ENCODE data around the gene TTC28.

The TTC28 gene

GRCh38 chr22:28247136-28247535 is 432.5 kb downstream of the TTC28 start:
- Histone ChIP-seq H3K9ac (ENCODE audit: low read depth in 1 of 2, low read length in 2 of 2) (no peak overlapping the region), H3K4me1 (ENCODE audit: control insufficient read depth in 2 of 2, insufficient read depth in 2 of 2, low read length in 2 of 2) (peaks cover 3 to 7% of the 10 kb centered on the region in 2 donors), H3K4me3 (ENCODE audit: low read length in 2 of 2) (no peak overlapping the region), H3K9me3 (ENCODE audit: control insufficient read depth in 2 of 2, low read length in 2 of 2) (no peaks in the 10 kb centered on the region), H3K27me3 (ENCODE audit: control insufficient read depth in 2 of 2, insufficient read depth in 2 of 2, low read length in 2 of 2) (no peaks in the 10 kb centered on the region), H3K36me3 (ENCODE audit: control insufficient read depth in 2 of 2, insufficient read depth in 2 of 2, low read length in 2 of 2) (no peaks in the 10 kb centered on the region), H3K27ac (ENCODE audit: low read depth in 2 of 2, low read length in 2 of 2) (no peak overlapping the region)

DNA sequence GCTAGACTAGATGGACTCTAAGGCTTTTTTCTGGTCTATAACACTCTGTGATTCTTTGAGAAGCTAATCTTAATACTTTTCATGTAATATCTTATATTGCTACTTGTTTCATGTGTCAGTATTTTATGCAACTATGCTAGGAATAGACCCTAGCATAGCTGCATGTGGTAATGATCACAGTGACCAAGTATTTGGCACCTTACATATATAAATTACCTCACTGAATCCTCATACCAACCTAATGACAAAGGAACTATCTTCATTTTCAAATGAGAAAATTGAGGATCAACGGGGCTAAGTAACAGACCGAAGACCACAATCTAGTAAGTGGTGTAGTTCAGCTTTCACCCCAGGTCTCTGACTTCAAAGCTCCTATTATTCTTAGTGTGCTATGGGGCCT is 433.2 kb downstream of the TTC28 start:
- H3K9me3 ChIP-seq (ENCODE audit: control insufficient read depth in 2 of 2, low read length in 2 of 2), result no peaks in the 10 kb centered on the region
- H3K27ac ChIP-seq (ENCODE audit: low read depth in 2 of 2, low read length in 2 of 2), result no peak overlapping the region
- H3K36me3 ChIP-seq (ENCODE audit: control insufficient read depth in 2 of 2, insufficient read depth in 2 of 2, low read length in 2 of 2), result no peaks in the 10 kb centered on the region

GRCh38 chr22:28245579-28246224 is 433.9 kb downstream of the TTC28 start:
- H3K9me3 ChIP-seq (ENCODE audit: control insufficient read depth in 2 of 2, low read length in 2 of 2), result no peaks in the 10 kb centered on the region
- no peaks in the 10 kb centered on the region for H3K36me3 ChIP-seq (ENCODE audit: control insufficient read depth in 2 of 2, insufficient read depth in 2 of 2, low read length in 2 of 2)
- H3K27me3 ChIP-seq (ENCODE audit: control insufficient read depth in 2 of 2, insufficient read depth in 2 of 2, low read length in 2 of 2), result no peaks in the 10 kb centered on the region
- no peak overlapping the region for H3K27ac ChIP-seq (ENCODE audit: low read depth in 2 of 2, low read length in 2 of 2)
- no peak overlapping the region for H3K9ac ChIP-seq (ENCODE audit: low read depth in 1 of 2, low read length in 2 of 2)
- H3K4me1 ChIP-seq (ENCODE audit: control insufficient read depth in 2 of 2, insufficient read depth in 2 of 2, low read length in 2 of 2), result peaks cover 3 to 7% of the 10 kb centered on the region in 2 donors
- no peak overlapping the region for H3K4me3 ChIP-seq (ENCODE audit: low read length in 2 of 2)

More for the DNA sequence above, 433.2 kb downstream of the TTC28 start:
- Histone ChIP-seq H3K9ac (ENCODE audit: low read depth in 1 of 2, low read length in 2 of 2) (no peak overlapping the region), H3K4me1 (ENCODE audit: control insufficient read depth in 2 of 2, insufficient read depth in 2 of 2, low read length in 2 of 2) (peaks cover 3 to 7% of the 10 kb centered on the region in 2 donors), H3K27me3 (ENCODE audit: control insufficient read depth in 2 of 2, insufficient read depth in 2 of 2, low read length in 2 of 2) (no peaks in the 10 kb centered on the region), H3K4me3 (ENCODE audit: low read length in 2 of 2) (no peak overlapping the region)

DNA sequence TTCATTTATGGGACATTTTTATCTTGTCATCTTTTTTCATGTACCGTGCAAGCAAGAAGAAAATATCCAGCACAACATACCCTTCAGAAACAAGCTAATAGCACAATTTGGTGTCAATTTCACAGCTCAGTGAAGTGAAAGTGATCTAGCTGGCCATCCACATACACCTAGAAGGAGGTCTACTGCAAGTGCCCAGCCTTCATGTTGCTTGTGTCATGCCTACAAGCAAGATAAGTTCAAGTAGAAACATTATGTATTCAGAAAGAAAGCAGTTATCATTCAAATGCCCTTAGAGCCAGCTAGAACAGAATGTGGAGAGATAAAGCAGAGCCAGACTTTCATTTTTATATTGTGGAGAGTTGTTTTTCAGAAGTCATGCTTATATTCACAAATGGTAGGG is 434.9 kb downstream of the TTC28 start:
- H3K9me3 ChIP-seq (ENCODE audit: control insufficient read depth in 2 of 2, low read length in 2 of 2), result no peaks in the 10 kb centered on the region
- H3K9ac ChIP-seq (ENCODE audit: low read depth in 1 of 2, low read length in 2 of 2), result no peak overlapping the region
- H3K4me3 ChIP-seq (ENCODE audit: low read length in 2 of 2), result no peak overlapping the region
- peaks cover 3 to 7% of the 10 kb centered on the region in 2 donors for H3K4me1 ChIP-seq (ENCODE audit: control insufficient read depth in 2 of 2, insufficient read depth in 2 of 2, low read length in 2 of 2)
- no peaks in the 10 kb centered on the region for H3K27me3 ChIP-seq (ENCODE audit: control insufficient read depth in 2 of 2, insufficient read depth in 2 of 2, low read length in 2 of 2)
- no peaks in the 10 kb centered on the region for H3K36me3 ChIP-seq (ENCODE audit: control insufficient read depth in 2 of 2, insufficient read depth in 2 of 2, low read length in 2 of 2)
- H3K27ac ChIP-seq (ENCODE audit: low read depth in 2 of 2, low read length in 2 of 2), result no peak overlapping the region

DNA sequence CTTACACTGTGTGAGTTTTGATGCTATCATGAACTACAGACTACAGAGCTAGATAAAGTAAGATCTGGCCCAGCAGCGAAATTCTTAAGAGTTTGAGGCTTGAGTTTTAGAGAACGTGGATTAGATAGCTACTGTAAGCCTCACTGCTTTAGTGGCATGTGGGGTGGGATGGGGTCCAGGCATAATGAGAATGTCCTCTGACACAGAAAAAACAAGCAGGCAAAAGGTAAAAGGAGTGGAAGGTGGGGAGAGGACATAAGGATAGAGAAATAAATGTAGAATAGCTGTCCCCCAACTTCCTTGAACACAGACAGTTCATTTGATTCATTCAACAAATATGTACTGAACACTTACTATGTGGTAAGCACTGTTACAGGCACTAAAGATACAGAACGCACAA is 436.1 kb downstream of the TTC28 start:
- H3K4me3 ChIP-seq (ENCODE audit: low read length in 2 of 2), result no peak overlapping the region
- H3K27ac ChIP-seq (ENCODE audit: low read depth in 2 of 2, low read length in 2 of 2), result no peak overlapping the region
- no peak overlapping the region for H3K9ac ChIP-seq (ENCODE audit: low read depth in 1 of 2, low read length in 2 of 2)
- H3K36me3 ChIP-seq (ENCODE audit: control insufficient read depth in 2 of 2, insufficient read depth in 2 of 2, low read length in 2 of 2), result no peaks in the 10 kb centered on the region
- H3K27me3 ChIP-seq (ENCODE audit: control insufficient read depth in 2 of 2, insufficient read depth in 2 of 2, low read length in 2 of 2), result no peaks in the 10 kb centered on the region
- peaks cover 3 to 7% of the 10 kb centered on the region in 2 donors for H3K4me1 ChIP-seq (ENCODE audit: control insufficient read depth in 2 of 2, insufficient read depth in 2 of 2, low read length in 2 of 2)
- H3K9me3 ChIP-seq (ENCODE audit: control insufficient read depth in 2 of 2, low read length in 2 of 2), result no peaks in the 10 kb centered on the region

- Histone ChIP-seq H3K4me1 (ENCODE audit: control insufficient read depth in 2 of 2, insufficient read depth in 2 of 2, low read length in 2 of 2) (peaks cover 3 to 7% of the 10 kb centered on the region in 2 donors), H3K36me3 (ENCODE audit: control insufficient read depth in 2 of 2, insufficient read depth in 2 of 2, low read length in 2 of 2) (no peaks in the 10 kb centered on the region), H3K27me3 (ENCODE audit: control insufficient read depth in 2 of 2, insufficient read depth in 2 of 2, low read length in 2 of 2) (no peaks in the 10 kb centered on the region), H3K9ac (ENCODE audit: low read depth in 1 of 2, low read length in 2 of 2) (no peak overlapping the region), H3K4me3 (ENCODE audit: low read length in 2 of 2) (no peak overlapping the region), H3K9me3 (ENCODE audit: control insufficient read depth in 2 of 2, low read length in 2 of 2) (no peaks in the 10 kb centered on the region), H3K27ac (ENCODE audit: low read depth in 2 of 2, low read length in 2 of 2) (no peak overlapping the region)
Observed at GRCh38 chr22:28241656-28242290, 437.9 kb downstream of the TTC28 start.

DNA sequence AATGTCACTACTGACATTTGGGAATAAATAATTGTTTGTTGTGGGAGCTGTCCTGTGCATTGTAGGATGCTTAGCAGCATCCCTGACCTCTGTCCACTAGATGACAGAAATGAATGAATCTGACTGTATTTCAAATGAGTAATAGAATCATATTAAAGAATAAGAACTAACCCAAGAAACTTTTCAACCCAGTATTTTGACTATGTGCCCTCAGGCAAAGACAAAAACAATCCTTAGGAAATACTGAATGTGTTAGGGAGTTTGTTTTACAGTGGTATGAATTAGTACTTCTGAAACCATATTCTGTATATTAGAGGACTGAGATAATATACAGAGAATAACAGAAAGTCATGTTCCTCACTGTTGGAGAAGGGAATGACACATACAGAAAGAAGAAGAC is 439.7 kb downstream of the TTC28 start:
- Histone ChIP-seq H3K4me3 (ENCODE audit: low read length in 2 of 2) (no peak overlapping the region), H3K9me3 (ENCODE audit: control insufficient read depth in 2 of 2, low read length in 2 of 2) (no peaks in the 10 kb centered on the region), H3K27me3 (ENCODE audit: control insufficient read depth in 2 of 2, insufficient read depth in 2 of 2, low read length in 2 of 2) (no peaks in the 10 kb centered on the region), H3K36me3 (ENCODE audit: control insufficient read depth in 2 of 2, insufficient read depth in 2 of 2, low read length in 2 of 2) (no peaks in the 10 kb centered on the region), H3K9ac (ENCODE audit: low read depth in 1 of 2, low read length in 2 of 2) (no peak overlapping the region), H3K4me1 (ENCODE audit: control insufficient read depth in 2 of 2, insufficient read depth in 2 of 2, low read length in 2 of 2) (no peaks in the 10 kb centered on the region), H3K27ac (ENCODE audit: low read depth in 2 of 2, low read length in 2 of 2) (no peak overlapping the region)

GRCh38 chr22:28237783-28238182 is 441.9 kb downstream of the TTC28 start:
- Histone ChIP-seq H3K36me3 (ENCODE audit: control insufficient read depth in 2 of 2, insufficient read depth in 2 of 2, low read length in 2 of 2) (no peaks in the 10 kb centered on the region), H3K27ac (ENCODE audit: low read depth in 2 of 2, low read length in 2 of 2) (no peak overlapping the region)

GRCh38 chr22:28237112-28237511 is 442.5 kb downstream of the TTC28 start:
- Histone ChIP-seq H3K4me1 (ENCODE audit: control insufficient read depth in 2 of 2, insufficient read depth in 2 of 2, low read length in 2 of 2) (no peaks in the 10 kb centered on the region), H3K36me3 (ENCODE audit: control insufficient read depth in 2 of 2, insufficient read depth in 2 of 2, low read length in 2 of 2) (no peaks in the 10 kb centered on the region), H3K27me3 (ENCODE audit: control insufficient read depth in 2 of 2, insufficient read depth in 2 of 2, low read length in 2 of 2) (no peaks in the 10 kb centered on the region), H3K9me3 (ENCODE audit: control insufficient read depth in 2 of 2, low read length in 2 of 2) (no peaks in the 10 kb centered on the region), H3K9ac (ENCODE audit: low read depth in 1 of 2, low read length in 2 of 2) (no peak overlapping the region), H3K27ac (ENCODE audit: low read depth in 2 of 2, low read length in 2 of 2) (no peak overlapping the region), H3K4me3 (ENCODE audit: low read length in 2 of 2) (no peak overlapping the region)

More at GRCh38 chr22:28237783-28238182, 441.9 kb downstream of the TTC28 start:
- no peak overlapping the region for H3K4me3 ChIP-seq (ENCODE audit: low read length in 2 of 2)
- H3K9me3 ChIP-seq (ENCODE audit: control insufficient read depth in 2 of 2, low read length in 2 of 2), result no peaks in the 10 kb centered on the region
- H3K9ac ChIP-seq (ENCODE audit: low read depth in 1 of 2, low read length in 2 of 2), result no peak overlapping the region
- H3K4me1 ChIP-seq (ENCODE audit: control insufficient read depth in 2 of 2, insufficient read depth in 2 of 2, low read length in 2 of 2), result no peaks in the 10 kb centered on the region
- H3K27me3 ChIP-seq (ENCODE audit: control insufficient read depth in 2 of 2, insufficient read depth in 2 of 2, low read length in 2 of 2), result no peaks in the 10 kb centered on the region

DNA sequence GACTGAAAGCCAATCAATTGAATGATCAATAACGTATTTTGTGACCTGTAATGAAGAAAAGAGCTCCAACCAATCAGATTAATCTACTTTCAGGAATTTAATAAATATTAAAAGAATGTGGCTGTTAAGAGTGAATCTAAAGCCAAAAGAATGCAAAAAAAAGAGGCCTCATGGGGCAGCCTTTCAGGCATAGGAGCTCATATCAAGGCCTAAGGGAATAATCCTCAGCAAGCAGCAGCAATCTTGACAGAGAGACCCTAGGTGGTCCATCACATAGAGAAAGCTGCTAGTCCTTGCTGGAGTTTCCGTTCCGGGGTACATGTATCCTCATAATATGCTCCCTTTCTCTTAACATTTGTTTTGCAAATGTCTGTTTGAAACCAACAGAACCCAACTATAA is 447.4 kb downstream of the TTC28 start:
- Histone ChIP-seq H3K9me3 (ENCODE audit: control insufficient read depth in 2 of 2, low read length in 2 of 2) (no peaks in the 10 kb centered on the region), H3K36me3 (ENCODE audit: control insufficient read depth in 2 of 2, insufficient read depth in 2 of 2, low read length in 2 of 2) (no peaks in the 10 kb centered on the region), H3K27me3 (ENCODE audit: control insufficient read depth in 2 of 2, insufficient read depth in 2 of 2, low read length in 2 of 2) (no peaks in the 10 kb centered on the region), H3K4me3 (ENCODE audit: low read length in 2 of 2) (no peak overlapping the region), H3K27ac (ENCODE audit: low read depth in 2 of 2, low read length in 2 of 2) (no peak overlapping the region), H3K4me1 (ENCODE audit: control insufficient read depth in 2 of 2, insufficient read depth in 2 of 2, low read length in 2 of 2) (no peaks in the 10 kb centered on the region), H3K9ac (ENCODE audit: low read depth in 1 of 2, low read length in 2 of 2) (no peak overlapping the region)

Data from mucosa of rectum (tissue), 2 donors.